ENCODE measurements around the gene POLR3K.

- TF ChIP-seq CTCF (IDR thresholded peaks at IDR 0.05) = no peak
- no peak for TF ChIP-seq POLR2A (IDR thresholded peaks at IDR 0.05)
- TF ChIP-seq EP300 (IDR thresholded peaks at IDR 0.05) = no peak
Observed at GRCh38 chr16:36336-36984, 16.9 kb downstream of the POLR3K start.
